Measurements from ENCODE around the gene RNF208. TPM values are rescaled to one million over a fixed set of nuclear protein-coding genes. Genes with fewer than 3 reads are reported as not detected.

Gene RNF208
- polyA plus RNA-seq, 2 of the 4 experiments (the other 2 are of a cell fraction), result 0.06 to 1.7 TPM

- Histone ChIP-seq H3K9me3 (no peaks in the 10 kb centered on the region), H3K4me1 (peaks cover 33% of the 10 kb centered on the region), H3K27ac (no peak overlapping the region), H3K4me2 (no peak overlapping the region), H3K4me3 (no peak overlapping the region)
- whole genome bisulfite sequencing (ENCODE audit: missing lambda C conversion rate), result 36% methylated on average over 2 of the region's 2 CpGs
- FAIRE-seq (no peak), DNase-seq (ENCODE audit: low read depth in 1 of 2, low spot score in 1 of 2) (no peak), ATAC-seq (no peak)
- ChIA-PET POLR2A (interaction anchor here (1.8 kb wide), 1 partner anchor 8 kb away, joined by 10 read pairs; the partner anchor contains the start of gene TPRN), CTCF (interaction anchor here (0.6 to 11.5 kb wide), 8 partner anchors 9 to 125 kb away, joined by 3 to 156 read pairs (median 5); partner anchors contain the start of genes CYSRT1, LRRC26, RNF208 and RNF224)
- TF ChIP-seq HMGXB4 (CRISPR knock-in tag; IDR thresholded peaks at IDR 0.05; ENCODE audit: borderline replicate concordance), result no peak
- no peak for TF ChIP-seq MAFK (IDR thresholded peaks at IDR 0.05; ENCODE audit: partially characterized antibody)
- no peak for TF ChIP-seq RCOR1 (IDR thresholded peaks at IDR 0.05; ENCODE audit: low read depth, low read length)
- no peak for TF ChIP-seq HOXB5 (CRISPR knock-in tag; IDR thresholded peaks at IDR 0.05)
- TF ChIP-seq TFCP2L1 (CRISPR knock-in tag; IDR thresholded peaks at IDR 0.05), result no peak
- TF ChIP-seq ESRRA (IDR thresholded peaks at IDR 0.05; ENCODE audit: borderline replicate concordance, low read length), result no peak
- TF ChIP-seq KDM5A (IDR thresholded peaks at IDR 0.05), result no peak
- TF ChIP-seq CEBPB (IDR thresholded peaks at IDR 0.05), result no peak
- no peak for TF ChIP-seq JUN (IDR thresholded peaks at IDR 0.05)
- no peak for TF ChIP-seq ZFP36 (IDR thresholded peaks at IDR 0.05; ENCODE audit: borderline replicate concordance, partially characterized antibody)
- no peak for TF ChIP-seq FOSL2 (IDR thresholded peaks at IDR 0.05)
- no peak for TF ChIP-seq FOSL2 (CRISPR knock-in tag; IDR thresholded peaks at IDR 0.05)
- no peak for TF ChIP-seq ZC3H11A (IDR thresholded peaks at IDR 0.05)
- no peak for TF ChIP-seq EHF (CRISPR knock-in tag; IDR thresholded peaks at IDR 0.05)
- TF ChIP-seq JUNB (IDR thresholded peaks at IDR 0.05), result no peak
Observed at GRCh38 chr9:137192859-137193258, 29.2 kb downstream of the RNF208 start.

GRCh38 chr9:137192448-137192780 is 29.6 kb downstream of the RNF208 start:
- DNase-seq (ENCODE audit: low read depth in 1 of 2, low spot score in 1 of 2), result no peak
- POLR2A ChIA-PET, result interaction anchor here (1.8 kb wide), 1 partner anchor 8 kb away, joined by 10 read pairs; the partner anchor contains the start of gene TPRN
- CTCF ChIA-PET, result interaction anchor here (0.6 to 11.5 kb wide), 8 partner anchors 10 to 125 kb away, joined by 3 to 156 read pairs (median 5); partner anchors contain the start of genes CYSRT1, LRRC26, RNF208 and RNF224

GRCh38 chr9:137191691-137192447 is 30.2 kb downstream of the RNF208 start:
- TF ChIP-seq PHF8 (IDR thresholded peaks at IDR 0.05; ENCODE audit: borderline replicate concordance, low read depth), result no peak
- TF ChIP-seq KDM1A (IDR thresholded peaks at IDR 0.05; ENCODE audit: low read depth), result no peak
- TF ChIP-seq MAZ (IDR thresholded peaks at IDR 0.05; ENCODE audit: borderline replicate concordance, low read depth, low read length), result no peak
- TF ChIP-seq HMGXB4 (CRISPR knock-in tag; IDR thresholded peaks at IDR 0.05; ENCODE audit: borderline replicate concordance), result no peak
- TF ChIP-seq ATOH8 (CRISPR knock-in tag; IDR thresholded peaks at IDR 0.05; ENCODE audit: low read depth), result no peak
- no peak for TF ChIP-seq PBX3 (IDR thresholded peaks at IDR 0.05)
- TF ChIP-seq HOXA7 (CRISPR knock-in tag; IDR thresholded peaks at IDR 0.05), result no peak
- no peak for TF ChIP-seq NPAS2 (CRISPR knock-in tag; IDR thresholded peaks at IDR 0.05; ENCODE audit: borderline replicate concordance)
- TF ChIP-seq ZC3H11A (IDR thresholded peaks at IDR 0.05), result no peak
- no peak for TF ChIP-seq JUNB (IDR thresholded peaks at IDR 0.05)
- no peak for TF ChIP-seq JUN (IDR thresholded peaks at IDR 0.05)
- TF ChIP-seq KDM5A (IDR thresholded peaks at IDR 0.05), result no peak
- no peak for TF ChIP-seq EHF (CRISPR knock-in tag; IDR thresholded peaks at IDR 0.05)
- TF ChIP-seq E2F6 (IDR thresholded peaks at IDR 0.05; ENCODE audit: borderline replicate concordance, low read depth), result no peak
- no peak for TF ChIP-seq RNF2 (IDR thresholded peaks at IDR 0.05; ENCODE audit: borderline replicate concordance, low read depth)
- FAIRE-seq (no peak), DNase-seq (ENCODE audit: low read depth in 1 of 2, low spot score in 1 of 2) (no peak), ATAC-seq (no peak)
- whole genome bisulfite sequencing (ENCODE audit: missing lambda C conversion rate), result 82% methylated on average over 14 of the region's 22 CpGs
- Histone ChIP-seq H3K27ac (no peak overlapping the region), H3K4me3 (no peak overlapping the region), H3K4me2 (no peak overlapping the region), H3K9me3 (no peaks in the 10 kb centered on the region), H3K4me1 (peaks cover 41% of the 10 kb centered on the region)
- POLR2A ChIA-PET, result interaction anchor here (1.8 kb wide), 1 partner anchor 9 kb away, joined by 10 read pairs; the partner anchor contains the start of gene TPRN
- CTCF ChIA-PET, result interaction anchor here (0.6 to 11.5 kb wide), 8 partner anchors 9 to 107 kb away, joined by 3 to 156 read pairs (median 5); partner anchors contain the start of genes CYSRT1, LRRC26, RNF208 and RNF224

More at GRCh38 chr9:137192448-137192780, 29.6 kb downstream of the RNF208 start:
- TF ChIP-seq HEYL (CRISPR knock-in tag; IDR thresholded peaks at IDR 0.05) (no peak), SREBF2 (IDR thresholded peaks at IDR 0.05) (no peak)
- ATAC-seq (no peak), FAIRE-seq (no peak)
- H3K9me3 ChIP-seq, result no peaks in the 10 kb centered on the region
- 86% methylated on average over 10 of the region's 10 CpGs for WGBS (ENCODE audit: missing lambda C conversion rate)
- H3K4me2 ChIP-seq, result no peak overlapping the region
- H3K4me1 ChIP-seq, result peaks cover 36% of the 10 kb centered on the region
- H3K27ac ChIP-seq, result no peak overlapping the region
- no peak overlapping the region for H3K4me3 ChIP-seq
